Omental fat pad (tissue), 4 donors: ENCODE results near the gene HBE1. TPM values are rescaled to one million over a fixed set of nuclear protein-coding genes. Genes with fewer than 3 reads are reported as not detected.
"Not testable (repeated sequence)": the region's sequence is repeated elsewhere in the genome, so short reads cannot be mapped to it uniquely, and the experiment has no call there.

ENCODE experiments used
- ATAC-seq: fragments of 150-250 bp; one replicate; pipeline ENCODE4 v1.9.1; 2016; ENCODE audit warnings: mild to moderate bottlenecking, moderate library complexity; ENCODE audit not compliant: low FRiP score
- DNase-seq: peaks from one replicate; pipeline ENCODE4 v3.0.0-alpha.2; 2019; ENCODE audit warnings: low spot score
- CTCF ChIP-seq, 3 donors: fragments of 450-650 bp; IDR thresholded peaks; one replicate each; pipeline ENCODE4 v1.5.1; 2016 to 2017; ENCODE audit warnings: antibody characterized with exemption in 3 of 3, mild to moderate bottlenecking in 3 of 3, moderate library complexity in 2 of 3
- total RNA-seq, 4 donors: library from RNA; depleted of rRNA; stranded (reverse); fragments of >200 nt; gene quantifications; one replicate each; pipeline ENCODE4 v1.1.0, GENCODE V29; 2016

HBE1 gene
- total RNA-seq, 4 donors from 2014 or later = not detected

- ATAC-seq = no peak
- no peak for DNase-seq
- no peak for TF ChIP-seq CTCF (IDR thresholded peaks at IDR 0.05)
Observed at GRCh38 chr11:5301846-5302245, 32.1 kb upstream of the HBE1 start, which contains the start of gene OR51B4. TSS of gene OR51B4 (minus strand) at chr11:5301946. CDS start at chr11:5301946, 0 bp downstream.

GRCh38 chr11:5300251-5300650 is 30.5 kb upstream of the HBE1 start:
- no peak for TF ChIP-seq CTCF (IDR thresholded peaks at IDR 0.05)
- DNase-seq (no peak), ATAC-seq (no peak)

GRCh38 chr11:5298451-5298850 is 28.7 kb upstream of the HBE1 start:
- no peak for ATAC-seq
- no peak for DNase-seq
- TF ChIP-seq CTCF (IDR thresholded peaks at IDR 0.05) = no peak

GRCh38 chr11:5297721-5298323 is 28.1 kb upstream of the HBE1 start:
- ATAC-seq (no peak), DNase-seq (no peak)
- TF ChIP-seq CTCF (IDR thresholded peaks at IDR 0.05) = no peak

GRCh38 chr11:5294342-5294995 is 24.7 kb upstream of the HBE1 start:
- DNase-seq, ATAC-seq: not testable (repeated sequence)

GRCh38 chr11:5293028-5293427 is 23.3 kb upstream of the HBE1 start:
- ATAC-seq (no peak), DNase-seq (no peak)
- TF ChIP-seq CTCF (IDR thresholded peaks at IDR 0.05) = no peak

- DNase-seq (no peak), ATAC-seq (no peak)
- TF ChIP-seq CTCF (IDR thresholded peaks at IDR 0.05) = no peak
Observed at GRCh38 chr11:5291207-5291838, 21.6 kb upstream of the HBE1 start.
